ENCODE measurements around the gene CYP2J2.
"Not testable (repeated sequence)": the region's sequence is repeated elsewhere in the genome, so short reads cannot be mapped to it uniquely, and the experiment has no call there.

DNA sequence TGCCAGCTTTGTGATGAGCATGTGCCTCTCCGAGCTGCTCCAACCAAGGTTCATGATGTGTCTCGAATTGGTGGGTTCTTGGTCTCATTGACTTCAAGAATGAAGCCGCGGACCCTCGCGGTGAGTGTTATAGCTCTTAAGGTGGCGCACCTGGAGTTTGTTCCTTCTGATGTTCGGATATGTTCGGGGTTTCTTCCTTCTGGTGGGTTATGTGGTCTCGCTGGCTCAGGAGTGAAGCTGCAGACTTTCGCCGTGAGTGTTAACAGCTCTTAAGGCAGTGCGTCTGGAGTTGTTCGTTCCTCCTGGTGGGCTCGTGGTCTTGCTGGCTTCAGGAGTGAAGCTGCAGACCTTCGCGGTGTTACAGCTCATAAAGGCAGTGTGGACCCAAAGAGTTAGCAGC lies 42.2 kb upstream of the CYP2J2 start:
- TF ChIP-seq POLR2A (IDR thresholded peaks at IDR 0.05; ENCODE audit: low read length); CTCF (IDR thresholded peaks at IDR 0.05); RFX5 (IDR thresholded peaks at IDR 0.05): not testable (repeated sequence)
